Mesothelial cell of epicardium (in vitro differentiated cells): ENCODE measurements around the gene PGLYRP3. TPM values are rescaled to one million over a fixed set of nuclear protein-coding genes. Genes with fewer than 3 reads are reported as not detected.
"Not testable (repeated sequence)": the region's sequence is repeated elsewhere in the genome, so short reads cannot be mapped to it uniquely, and the experiment has no call there.

ENCODE experiments used
- DNase-seq, 2 experiments: peaks; one replicate each; pipeline ENCODE4 v3.0.0; 2021; ENCODE audit warnings: low spot score in 2 of 2; ENCODE audit not compliant: unreplicated experiment in 2 of 2
- H3K27ac Mint-ChIP-seq: 2 replicates; pipeline ENCODE4 v1.8.0; 2021; ENCODE audit warnings: mixed read lengths
- H3K27me3 Mint-ChIP-seq: 2 replicates; pipeline ENCODE4 v1.8.0; 2021; ENCODE audit warnings: low read depth, mixed read lengths
- H3K36me3 Mint-ChIP-seq: 2 replicates; pipeline ENCODE4 v1.8.0; 2021; ENCODE audit warnings: mixed read lengths
- H3K4me1 Mint-ChIP-seq: 2 replicates; pipeline ENCODE4 v1.8.0; 2021; ENCODE audit warnings: mixed read lengths
- H3K4me3 Mint-ChIP-seq: 2 replicates; pipeline ENCODE4 v1.8.0; 2021; ENCODE audit warnings: mild to moderate bottlenecking, moderate library complexity, mixed read lengths
- H3K9me3 Mint-ChIP-seq: 2 replicates; pipeline ENCODE4 v1.8.0; 2021; ENCODE audit warnings: mixed read lengths
- CTCF ChIP-seq: fragments of 200-600 bp; sonication (generic); IDR thresholded peaks from one replicate; pipeline ENCODE4 v1.5.0; 2021; ENCODE audit warnings: antibody characterized with exemption; ENCODE audit not compliant: unreplicated experiment
- total RNA-seq: library from RNA; stranded (reverse); gene quantifications from 3 replicates; pipeline ENCODE4 v1.2.1, GENCODE V29; 2021

Gene PGLYRP3
- total RNA-seq, 1 donor from 2014 or later, result not detected

DNA sequence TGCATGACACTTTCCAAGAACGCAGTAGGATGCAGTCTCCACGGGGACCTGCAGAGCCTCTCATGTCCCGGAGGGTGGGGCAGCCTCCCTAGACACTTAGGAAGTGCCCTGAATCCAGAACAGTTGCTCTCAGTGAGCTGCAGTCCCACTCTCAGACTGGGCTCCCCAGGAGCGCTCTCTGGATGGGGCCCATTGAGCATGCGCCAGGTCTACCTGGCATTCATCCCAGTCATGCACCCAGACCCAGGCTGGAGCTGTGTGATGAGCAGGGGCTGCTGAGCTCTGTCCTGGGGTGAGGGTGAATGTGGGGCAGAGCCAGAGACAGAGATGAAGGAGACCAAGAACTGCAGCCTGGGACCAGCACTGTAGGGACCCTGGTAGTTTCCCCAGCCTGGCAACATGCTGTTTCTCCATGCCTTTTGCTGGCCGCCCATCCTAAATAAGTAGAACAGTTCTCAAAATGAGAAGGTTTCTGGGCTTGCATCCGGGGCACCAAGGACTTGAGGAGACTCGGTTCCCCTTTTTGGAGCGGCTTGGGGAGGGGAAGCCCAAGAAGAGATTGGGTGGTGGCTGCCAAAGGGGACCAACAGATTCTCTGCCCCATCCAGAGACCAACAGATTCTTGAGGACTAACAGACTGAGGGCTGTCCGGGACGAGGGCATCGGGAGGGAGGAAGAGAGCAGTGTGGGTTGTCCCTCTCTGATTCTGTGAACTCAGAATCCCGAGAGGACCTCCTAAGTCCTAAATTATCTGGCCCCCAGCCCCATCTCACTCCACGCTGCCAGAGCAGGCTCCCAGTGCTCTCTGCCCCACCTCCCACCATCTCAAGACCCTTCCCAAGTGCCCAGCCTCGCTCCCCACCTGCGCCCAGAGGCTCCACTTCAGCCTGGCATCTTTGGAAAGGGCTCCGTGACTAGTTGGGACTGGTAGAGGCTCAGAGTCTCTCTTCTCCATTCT lies 36.9 kb upstream of the PGLYRP3 start:
- H3K4me3 Mint-ChIP-seq, result no peak overlapping the region
- H3K9me3 Mint-ChIP-seq, result no peaks in the 10 kb centered on the region
- DNase-seq, result no peak
- H3K27me3 Mint-ChIP-seq, result peaks cover 59% of the 10 kb centered on the region
- peaks cover 3% of the 10 kb centered on the region for H3K4me1 Mint-ChIP-seq
- no peak for TF ChIP-seq CTCF
- H3K36me3 Mint-ChIP-seq, result no peaks in the 10 kb centered on the region
- H3K27ac Mint-ChIP-seq, result no peak overlapping the region

- H3K27ac Mint-ChIP-seq, result no peak within 1 kb of the TSS
- H3K4me3 Mint-ChIP-seq, result no peak within 1 kb of the TSS
- DNase-seq, result no peak
- peaks cover 12% of the 10 kb centered on the region for H3K4me1 Mint-ChIP-seq
- H3K27me3 Mint-ChIP-seq, result peaks cover 59% of the 10 kb centered on the region
- H3K36me3 Mint-ChIP-seq, result no peaks in the 10 kb centered on the region
- no peak for TF ChIP-seq CTCF
- no peaks in the 10 kb centered on the region for H3K9me3 Mint-ChIP-seq
Observed at GRCh38 chr1:153348511-153349362, 36.0 kb upstream of the PGLYRP3 start, which contains the start of gene PGLYRP4. Gene PGLYRP4, minus strand, starts transcription at chr1:153348841. Its CDS starts 909 bp downstream, at chr1:153347932.

- DNase-seq, result no peak
- no peaks in the 10 kb centered on the region for H3K36me3 Mint-ChIP-seq
- peaks cover 21% of the 10 kb centered on the region for H3K4me1 Mint-ChIP-seq
- H3K27me3 Mint-ChIP-seq, result peaks cover 59% of the 10 kb centered on the region
- no peak overlapping the region for H3K4me3 Mint-ChIP-seq
- no peak for TF ChIP-seq CTCF
- no peaks in the 10 kb centered on the region for H3K9me3 Mint-ChIP-seq
- H3K27ac Mint-ChIP-seq, result no peak overlapping the region
Observed at GRCh38 chr1:153347856-153348255, 35.1 kb upstream of the PGLYRP3 start.

DNA sequence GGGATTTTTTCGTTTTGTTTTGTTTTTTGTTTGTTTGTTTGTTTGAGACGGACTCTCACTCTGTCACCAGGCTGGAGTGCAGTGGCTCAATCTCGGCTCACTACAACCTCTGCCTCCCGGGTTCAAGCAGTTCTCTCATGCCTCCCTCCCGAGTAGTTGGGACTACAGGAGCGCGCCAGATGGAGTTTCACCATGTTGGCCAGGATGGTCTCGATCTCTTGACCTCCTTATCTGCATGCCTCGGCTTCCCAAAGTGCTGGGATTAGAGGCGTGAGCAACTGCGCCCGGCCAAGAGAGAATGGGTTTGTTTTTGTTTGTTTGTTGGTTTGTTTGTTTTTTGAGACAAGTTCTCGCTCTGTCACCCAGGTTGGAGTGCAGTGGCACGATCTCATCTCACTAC lies 34.3 kb upstream of the PGLYRP3 start:
- Mint-ChIP-seq H3K4me1 (peaks cover 29% of the 10 kb centered on the region), H3K27me3 (peaks cover 59% of the 10 kb centered on the region)
- not testable (repeated sequence) for DNase-seq, H3K9me3 Mint-ChIP-seq, H3K36me3 Mint-ChIP-seq, H3K27ac Mint-ChIP-seq, H3K4me3 Mint-ChIP-seq

DNA sequence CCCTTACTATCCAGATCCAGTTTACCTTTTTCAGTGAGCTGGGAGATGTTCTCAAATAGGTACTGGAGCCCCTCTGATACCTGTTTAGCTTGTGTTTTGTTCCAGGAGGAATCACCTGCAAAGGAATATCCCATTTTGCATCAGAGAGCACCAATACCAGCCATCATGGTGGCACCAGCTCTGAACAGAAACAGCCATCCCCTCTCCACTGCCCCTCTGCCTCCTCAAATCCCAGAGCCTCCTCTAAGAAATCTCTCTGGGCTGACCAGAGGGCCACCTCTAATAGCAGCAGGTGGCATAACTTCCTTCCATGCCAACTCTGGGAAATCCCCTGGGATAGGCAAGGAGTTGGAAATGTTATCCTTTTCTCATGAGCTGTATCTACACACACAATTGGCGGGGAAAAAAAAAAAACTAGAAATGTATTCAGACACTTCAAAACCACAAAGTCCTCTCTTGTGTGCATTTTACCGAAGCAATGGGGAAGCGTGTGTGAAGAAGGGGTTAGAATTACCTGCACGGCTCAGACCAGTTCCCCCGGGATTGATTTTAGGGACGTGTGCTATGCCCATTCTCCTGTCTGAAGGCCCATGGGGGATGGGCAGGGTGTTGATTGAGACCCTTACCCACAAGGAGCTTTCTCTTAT lies 33.4 kb upstream of the PGLYRP3 start:
- peaks cover 56% of the 10 kb centered on the region for H3K27me3 Mint-ChIP-seq

More for the DNA sequence above, 33.4 kb upstream of the PGLYRP3 start:
- TF ChIP-seq CTCF, result no peak
- DNase-seq, result no peak
- Mint-ChIP-seq H3K27ac (no peak overlapping the region), H3K4me3 (no peak overlapping the region), H3K36me3 (no peaks in the 10 kb centered on the region), H3K9me3 (no peaks in the 10 kb centered on the region), H3K4me1 (peaks cover 30% of the 10 kb centered on the region)
